GM21447 (cell line): ENCODE results near the gene SAFB2.
A peak's percentile ranks its signal among the peaks of the same experiment; 100 is the strongest.

ENCODE experiments used
- ATAC-seq: cut with Tn5 transposase; IDR thresholded peaks from one replicate; pipeline ENCODE4 v1.9.1; 2021; ENCODE audit not compliant: unreplicated experiment

Gene SAFB2

GRCh38 chr19:5622465-5623396, at the start of gene SAFB2, which contains the start of gene SAFB:
Gene SAFB2 (minus strand): TSS chr19:5622776. CDS start chr19:5622715, 61 bp downstream.
Gene SAFB (plus strand): TSS chr19:5623083. CDS start chr19:5623206, 123 bp downstream.
- ATAC-seq: peak; percentile 64

GRCh38 chr19:5671600-5671999, 49.0 kb upstream of the SAFB2 start:
- ATAC-seq: no peak

DNA sequence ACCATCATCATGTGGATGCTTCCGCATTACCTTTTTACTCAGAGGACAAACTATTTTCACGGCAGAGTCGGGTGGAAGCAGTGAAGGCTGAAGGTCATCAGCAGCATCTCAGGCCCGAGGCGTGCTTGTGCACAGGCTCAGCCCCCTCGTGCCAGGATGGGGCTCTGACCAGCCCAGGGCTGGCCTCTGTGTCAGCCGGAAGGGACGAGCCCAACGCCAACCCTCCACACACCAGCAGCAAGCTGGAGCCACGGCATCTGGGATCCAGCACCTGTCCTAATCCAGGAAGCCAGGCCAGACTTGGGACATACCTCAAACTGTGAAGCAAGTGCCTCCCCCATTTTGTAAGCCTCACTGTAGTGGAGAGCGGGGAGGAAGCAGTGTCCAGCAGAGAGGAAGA, 46.6 kb upstream of the SAFB2 start:
- no peak for ATAC-seq

- no peak for ATAC-seq
These were observed 45.2 kb upstream of the SAFB2 start for GRCh38 chr19:5667751-5668271.

DNA sequence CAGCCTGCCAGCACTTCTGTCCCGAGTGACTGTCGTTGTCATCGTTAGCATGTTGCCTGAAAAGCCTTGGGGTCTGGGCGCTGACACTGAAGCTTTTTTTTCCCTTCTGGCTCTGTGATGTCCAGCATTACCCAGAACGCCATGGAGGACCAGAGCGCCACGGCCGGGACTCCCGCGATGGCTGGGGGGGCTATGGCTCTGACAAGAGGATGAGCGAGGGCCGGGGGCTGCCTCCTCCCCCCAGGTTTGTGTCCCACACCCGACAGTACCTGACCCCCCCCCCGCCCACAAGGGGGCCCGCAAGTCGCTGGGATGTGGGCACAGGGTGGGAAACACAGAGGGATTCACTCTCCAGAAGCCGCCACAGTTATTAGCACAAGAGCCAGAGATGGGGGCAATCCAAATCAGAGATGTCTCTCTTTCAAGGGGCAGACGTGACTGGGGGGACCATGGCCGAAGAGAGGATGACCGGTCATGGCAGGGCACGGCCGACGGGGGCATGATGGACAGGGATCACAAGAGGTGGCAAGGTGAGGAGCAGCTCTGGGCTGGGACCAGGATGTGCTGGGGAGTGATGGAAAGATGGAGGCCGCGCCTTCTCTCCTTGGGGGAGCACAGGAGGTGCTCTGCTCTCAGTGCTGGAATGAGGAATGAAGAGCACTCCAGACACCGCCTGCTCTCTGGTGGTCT, 44.5 kb upstream of the SAFB2 start:
- no peak for ATAC-seq

- no peak for ATAC-seq
These were observed 43.4 kb upstream of the SAFB2 start for GRCh38 chr19:5665781-5666513.

DNA sequence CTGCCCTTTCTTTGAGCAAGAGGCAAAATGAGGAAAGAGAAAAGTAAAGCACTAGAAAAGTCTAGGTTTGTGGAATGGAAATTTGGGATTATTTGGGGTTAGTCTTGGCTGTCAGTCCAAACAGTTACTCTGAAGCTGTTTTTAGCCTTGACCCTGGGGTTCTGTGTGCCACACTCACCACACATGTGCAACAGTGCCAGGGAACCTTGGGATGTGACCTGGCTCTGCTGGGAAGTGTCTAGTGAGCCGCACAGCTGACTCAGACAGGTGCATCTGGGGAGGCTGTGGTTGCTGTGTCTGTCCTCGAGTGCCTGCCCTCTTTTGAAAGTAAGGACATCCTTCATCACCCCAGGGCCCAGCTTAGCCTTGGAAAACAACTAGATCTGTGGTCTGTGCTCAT, 41.9 kb upstream of the SAFB2 start:
- no peak for ATAC-seq

DNA sequence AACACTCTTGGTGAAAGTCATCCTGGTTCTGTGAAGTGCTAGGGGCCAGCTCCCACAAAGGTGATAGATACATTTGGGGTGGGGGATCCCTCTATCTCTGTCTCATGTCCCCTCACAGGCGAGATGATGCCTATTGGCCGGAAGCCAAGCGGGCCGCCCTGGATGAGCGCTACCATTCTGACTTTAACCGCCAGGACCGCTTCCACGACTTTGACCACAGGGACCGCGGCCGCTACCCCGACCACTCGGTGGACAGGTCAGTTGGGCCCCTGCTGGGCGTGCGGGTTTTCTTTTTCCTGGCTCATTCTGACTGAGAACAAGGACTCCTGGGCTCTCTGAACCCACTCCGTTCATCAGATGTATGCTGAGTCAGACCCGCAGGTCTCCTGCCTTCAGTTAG, 41.3 kb upstream of the SAFB2 start:
- no peak for ATAC-seq

GRCh38 chr19:5661483-5661882, 38.9 kb upstream of the SAFB2 start:
- no peak for ATAC-seq

DNA sequence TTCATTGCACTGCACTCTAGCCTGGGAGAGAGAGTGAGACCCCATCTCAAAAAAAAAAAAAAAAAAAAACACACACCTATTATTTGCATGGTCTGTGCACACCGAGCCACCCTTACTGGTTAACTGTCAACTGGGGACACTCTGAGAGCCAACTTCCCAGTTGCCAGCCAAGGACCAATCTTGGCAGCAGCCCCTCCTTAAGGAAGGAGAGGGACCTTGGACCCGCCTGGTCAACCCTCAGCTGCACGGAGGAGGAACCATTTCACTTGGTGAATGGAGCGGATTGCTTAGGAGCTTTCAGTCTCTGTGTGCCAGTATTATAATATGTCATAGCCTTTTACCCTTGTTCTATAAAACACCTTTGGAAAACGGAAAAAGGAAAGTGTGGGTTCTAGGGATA, 32.8 kb upstream of the SAFB2 start:
- no peak for ATAC-seq

GRCh38 chr19:5654931-5655330, 32.4 kb upstream of the SAFB2 start:
- ATAC-seq: no peak

- no peak for ATAC-seq
These were observed 29.7 kb upstream of the SAFB2 start for GRCh38 chr19:5652261-5652660.

GRCh38 chr19:5651361-5651760, 28.8 kb upstream of the SAFB2 start:
- ATAC-seq: no peak

DNA sequence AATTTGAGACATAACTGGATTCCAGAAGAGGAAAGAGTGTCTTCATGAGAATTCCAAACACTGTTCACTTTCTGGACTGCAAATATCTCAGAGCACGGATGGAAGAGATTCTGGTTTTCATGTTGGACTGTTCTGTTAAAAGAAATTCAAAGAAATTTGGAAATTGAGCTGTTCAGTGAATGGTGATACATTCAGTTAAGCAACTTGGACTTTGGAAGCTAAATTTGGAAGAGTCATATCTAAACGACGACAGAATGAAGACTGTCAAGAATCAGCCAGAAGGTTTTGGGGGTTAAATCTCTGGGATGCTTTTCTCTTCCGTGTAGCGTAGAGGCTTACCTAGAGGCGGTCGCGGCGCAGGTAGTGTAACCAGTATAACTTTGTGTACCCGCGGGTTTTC, 25.9 kb upstream of the SAFB2 start:
- ATAC-seq: no peak

GRCh38 chr19:5646703-5647102, 24.1 kb upstream of the SAFB2 start:
- no peak for ATAC-seq

DNA sequence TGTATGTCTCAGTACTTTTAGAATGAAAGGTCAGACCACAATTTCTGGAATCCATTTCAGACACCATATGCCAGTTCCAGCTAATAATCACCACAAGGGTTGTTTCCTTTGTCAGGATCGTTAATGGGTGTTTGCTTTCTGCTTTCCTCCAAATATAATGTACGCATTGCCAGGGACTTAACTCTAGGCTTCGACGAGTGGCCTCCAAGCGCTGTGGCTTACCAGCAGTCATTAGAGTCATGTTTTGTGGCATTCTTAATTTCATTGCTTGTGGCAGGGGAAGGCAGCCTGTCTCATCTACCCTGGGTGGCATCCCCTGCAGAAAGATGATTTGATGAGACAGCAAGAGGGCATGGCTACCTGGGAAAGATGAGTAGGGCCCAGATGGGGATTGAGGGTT, 22.8 kb upstream of the SAFB2 start:
- ATAC-seq: no peak

GRCh38 chr19:5644037-5644436, 21.5 kb upstream of the SAFB2 start:
- ATAC-seq: no peak

GRCh38 chr19:5643060-5643459, 20.5 kb upstream of the SAFB2 start:
- no peak for ATAC-seq

DNA sequence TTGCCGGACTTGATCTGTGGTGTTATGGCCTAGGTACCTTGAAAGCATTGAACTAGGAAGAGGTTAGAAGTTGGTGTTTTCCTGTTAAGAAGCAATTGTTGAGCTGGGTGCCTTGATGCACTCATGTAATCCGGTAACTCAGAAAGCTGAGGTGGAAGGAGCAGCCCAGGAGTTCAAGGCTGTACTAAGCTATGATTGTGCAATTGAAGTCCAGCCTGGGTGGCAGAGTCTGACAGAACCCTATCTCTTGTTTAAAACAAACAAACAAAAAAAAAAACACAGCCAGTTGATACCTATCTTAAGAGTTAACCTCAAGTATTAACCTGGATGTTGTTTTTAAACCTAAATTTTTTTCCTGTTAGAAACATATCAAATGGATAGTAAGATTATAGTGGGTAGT, 19.6 kb upstream of the SAFB2 start:
- no peak for ATAC-seq

DNA sequence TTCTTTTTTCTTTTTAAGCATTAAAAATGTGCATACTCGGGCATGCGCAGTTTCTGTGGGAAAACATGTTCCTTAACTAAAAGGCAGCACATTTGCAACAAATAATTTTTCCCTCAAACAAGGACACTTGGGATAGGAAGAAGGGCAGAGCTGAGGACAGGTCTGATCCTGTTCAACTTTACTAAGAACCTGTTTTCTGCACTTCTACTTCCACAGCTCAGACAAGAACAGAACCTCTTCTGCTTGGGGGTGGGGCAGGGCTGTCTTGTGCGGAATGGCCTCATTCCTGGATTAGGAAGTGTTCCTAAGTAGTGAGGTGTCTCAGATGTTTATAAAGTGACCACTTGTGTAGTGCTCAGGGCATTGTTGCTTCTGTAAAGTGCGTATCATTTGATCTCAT, 18.6 kb upstream of the SAFB2 start:
- ATAC-seq: no peak

DNA sequence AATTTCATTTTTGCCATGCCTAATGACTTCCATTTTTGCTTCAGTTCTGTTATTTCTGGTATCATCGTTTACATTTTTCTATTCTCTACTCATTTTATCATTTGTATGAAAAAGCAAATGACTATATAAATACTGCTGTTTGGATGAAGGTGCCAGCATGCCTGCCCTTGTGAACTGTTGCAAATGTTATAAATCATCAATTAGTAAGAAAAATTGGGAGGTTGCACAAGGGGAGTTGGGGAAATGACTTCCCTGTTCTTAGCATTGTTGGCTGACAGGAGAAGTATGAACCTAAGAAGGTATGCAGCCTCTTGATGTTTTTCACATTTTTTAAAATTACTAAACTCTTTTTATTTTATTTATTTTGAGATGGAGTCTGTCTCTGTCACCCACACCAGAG, 15.4 kb upstream of the SAFB2 start:
- ATAC-seq: no peak
